NOMO-1 (cell line): Measurements from ENCODE around the gene ITIH5.

ENCODE experiments used
- DNase-seq, 2 experiments: peaks; one replicate each; lab custom pipeline; 2025; ENCODE audit not compliant: unreplicated experiment in 2 of 2; lab: John Stamatoyannopoulos, UW

ITIH5 gene

GRCh38 chr10:7553531-7553930, 113.2 kb downstream of the ITIH5 start:
- DNase-seq, result no peak

GRCh38 chr10:7551950-7552716, 114.6 kb downstream of the ITIH5 start:
- DNase-seq, result no peak

GRCh38 chr10:7551289-7551688, 115.5 kb downstream of the ITIH5 start:
- DNase-seq, result no peak

GRCh38 chr10:7550013-7550412, 116.8 kb downstream of the ITIH5 start:
- no peak for DNase-seq

GRCh38 chr10:7547829-7548228, 118.9 kb downstream of the ITIH5 start:
- DNase-seq, result no peak

- no peak for DNase-seq
These were observed 119.6 kb downstream of the ITIH5 start for GRCh38 chr10:7547206-7547605.

GRCh38 chr10:7546385-7546967, 120.3 kb downstream of the ITIH5 start:
- no peak for DNase-seq

- no peak for DNase-seq
These were observed 121.0 kb downstream of the ITIH5 start for GRCh38 chr10:7545792-7546191.

- no peak for DNase-seq
These were observed 121.5 kb downstream of the ITIH5 start for GRCh38 chr10:7545261-7545660.

- no peak for DNase-seq
These were observed 122.6 kb downstream of the ITIH5 start for GRCh38 chr10:7544203-7544602.

GRCh38 chr10:7542189-7542914, 124.4 kb downstream of the ITIH5 start:
- DNase-seq, result no peak

- DNase-seq, result no peak
These were observed 125.4 kb downstream of the ITIH5 start for GRCh38 chr10:7541137-7542087.

- DNase-seq, result no peak
These were observed 127.7 kb downstream of the ITIH5 start for GRCh38 chr10:7538970-7539654.

GRCh38 chr10:7537126-7537525, 129.6 kb downstream of the ITIH5 start:
- no peak for DNase-seq

GRCh38 chr10:7534480-7534852, 132.3 kb downstream of the ITIH5 start:
- DNase-seq, result no peak

GRCh38 chr10:7533657-7534479, 132.9 kb downstream of the ITIH5 start:
- no peak for DNase-seq

- DNase-seq, result no peak
These were observed 133.9 kb downstream of the ITIH5 start for GRCh38 chr10:7532723-7533498.

GRCh38 chr10:7529638-7530037, 137.1 kb downstream of the ITIH5 start:
- peak in 1 of 2 experiments; percentile 22 for DNase-seq

- no peak for DNase-seq
These were observed 139.3 kb downstream of the ITIH5 start for GRCh38 chr10:7527468-7527867.
